ENCODE measurements around the gene RARB.

Gene RARB

GRCh38 chr3:25454005-25454927 is 26.2 kb downstream of the RARB start:
- peaks cover 11% of the 10 kb centered on the region for H3K4me1 ChIP-seq (ENCODE audit: control insufficient read depth, insufficient read depth, low read length)

DNA sequence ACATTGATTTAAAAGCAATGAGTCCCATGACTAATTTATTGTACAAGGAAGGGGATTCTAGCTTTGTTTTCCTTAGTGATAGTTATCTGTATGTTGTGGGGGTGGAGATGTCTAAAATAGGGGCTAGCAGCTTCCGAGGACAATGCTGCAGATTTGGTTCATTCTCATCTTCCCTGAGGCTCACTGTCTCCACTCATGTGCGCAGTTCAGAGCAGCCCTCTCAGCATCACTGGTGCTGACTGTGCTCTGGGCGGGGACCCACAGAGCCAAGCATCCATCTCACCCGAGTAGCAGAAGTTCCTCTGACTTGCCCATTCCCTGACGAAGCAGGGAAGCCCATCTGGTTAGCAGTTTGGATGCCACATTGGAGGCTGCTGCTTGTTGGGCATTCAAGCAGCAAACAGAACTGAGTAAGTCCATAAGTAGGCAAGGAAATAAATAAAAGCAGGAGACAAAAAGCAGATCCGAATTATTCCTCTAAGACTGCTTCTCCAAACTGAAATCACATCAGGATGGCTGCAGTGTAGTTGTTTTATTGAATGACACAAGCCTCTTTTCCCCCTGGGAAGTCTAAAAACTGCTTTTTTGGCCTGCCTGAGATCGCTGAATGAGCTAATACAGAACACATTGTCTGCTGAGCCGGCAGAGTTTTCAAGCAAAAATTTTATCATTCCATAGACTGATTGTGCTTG is 27.5 kb downstream of the RARB start:
- H3K36me3 ChIP-seq (ENCODE audit: control insufficient read depth, insufficient read depth, low read length), result no peaks in the 10 kb centered on the region
- H3K4me1 ChIP-seq (ENCODE audit: control insufficient read depth, insufficient read depth, low read length), result peaks cover 10% of the 10 kb centered on the region
- no peak overlapping the region for H3K4me3 ChIP-seq (ENCODE audit: low read length)
- H3K27me3 ChIP-seq (ENCODE audit: control insufficient read depth, insufficient read depth, low read length), result no peaks in the 10 kb centered on the region
- H3K9ac ChIP-seq (ENCODE audit: low read length), result no peak overlapping the region
- H3K9me3 ChIP-seq (ENCODE audit: control insufficient read depth, low read length), result no peaks in the 10 kb centered on the region

More at GRCh38 chr3:25454005-25454927, 26.2 kb downstream of the RARB start:
- Histone ChIP-seq H3K9ac (ENCODE audit: low read length) (no peak overlapping the region), H3K4me3 (ENCODE audit: low read length) (no peak overlapping the region), H3K27me3 (ENCODE audit: control insufficient read depth, insufficient read depth, low read length) (no peaks in the 10 kb centered on the region), H3K9me3 (ENCODE audit: control insufficient read depth, low read length) (no peaks in the 10 kb centered on the region), H3K36me3 (ENCODE audit: control insufficient read depth, insufficient read depth, low read length) (no peaks in the 10 kb centered on the region)

GRCh38 chr3:25456723-25457670 is 28.9 kb downstream of the RARB start:
- H3K4me1 ChIP-seq (ENCODE audit: control insufficient read depth, insufficient read depth, low read length), result peaks cover 9% of the 10 kb centered on the region
- no peak overlapping the region for H3K4me3 ChIP-seq (ENCODE audit: low read length)
- no peaks in the 10 kb centered on the region for H3K27me3 ChIP-seq (ENCODE audit: control insufficient read depth, insufficient read depth, low read length)
- H3K9ac ChIP-seq (ENCODE audit: low read length), result no peak overlapping the region
- H3K36me3 ChIP-seq (ENCODE audit: control insufficient read depth, insufficient read depth, low read length), result no peaks in the 10 kb centered on the region
- H3K9me3 ChIP-seq (ENCODE audit: control insufficient read depth, low read length), result no peaks in the 10 kb centered on the region

- H3K4me1 ChIP-seq (ENCODE audit: control insufficient read depth, insufficient read depth, low read length), result peaks cover 5% of the 10 kb centered on the region
- H3K27me3 ChIP-seq (ENCODE audit: control insufficient read depth, insufficient read depth, low read length), result no peaks in the 10 kb centered on the region
- no peak overlapping the region for H3K9ac ChIP-seq (ENCODE audit: low read length)
- no peaks in the 10 kb centered on the region for H3K9me3 ChIP-seq (ENCODE audit: control insufficient read depth, low read length)
- H3K36me3 ChIP-seq (ENCODE audit: control insufficient read depth, insufficient read depth, low read length), result no peaks in the 10 kb centered on the region
- H3K4me3 ChIP-seq (ENCODE audit: low read length), result no peak overlapping the region
Observed at GRCh38 chr3:25457671-25458419, 29.8 kb downstream of the RARB start.

- Histone ChIP-seq H3K4me3 (ENCODE audit: low read length) (no peak overlapping the region), H3K4me1 (ENCODE audit: control insufficient read depth, insufficient read depth, low read length) (peaks cover 5% of the 10 kb centered on the region), H3K9me3 (ENCODE audit: control insufficient read depth, low read length) (no peaks in the 10 kb centered on the region), H3K9ac (ENCODE audit: low read length) (no peak overlapping the region), H3K27me3 (ENCODE audit: control insufficient read depth, insufficient read depth, low read length) (no peaks in the 10 kb centered on the region), H3K36me3 (ENCODE audit: control insufficient read depth, insufficient read depth, low read length) (no peaks in the 10 kb centered on the region)
Observed at GRCh38 chr3:25458420-25458814, 30.4 kb downstream of the RARB start.

- peaks cover 5% of the 10 kb centered on the region for H3K4me1 ChIP-seq (ENCODE audit: control insufficient read depth, insufficient read depth, low read length)
- H3K9ac ChIP-seq (ENCODE audit: low read length), result no peak overlapping the region
- no peaks in the 10 kb centered on the region for H3K27me3 ChIP-seq (ENCODE audit: control insufficient read depth, insufficient read depth, low read length)
- H3K9me3 ChIP-seq (ENCODE audit: control insufficient read depth, low read length), result no peaks in the 10 kb centered on the region
- H3K4me3 ChIP-seq (ENCODE audit: low read length), result no peak overlapping the region
- H3K36me3 ChIP-seq (ENCODE audit: control insufficient read depth, insufficient read depth, low read length), result no peaks in the 10 kb centered on the region
Observed at GRCh38 chr3:25460751-25461150, 32.7 kb downstream of the RARB start.

DNA sequence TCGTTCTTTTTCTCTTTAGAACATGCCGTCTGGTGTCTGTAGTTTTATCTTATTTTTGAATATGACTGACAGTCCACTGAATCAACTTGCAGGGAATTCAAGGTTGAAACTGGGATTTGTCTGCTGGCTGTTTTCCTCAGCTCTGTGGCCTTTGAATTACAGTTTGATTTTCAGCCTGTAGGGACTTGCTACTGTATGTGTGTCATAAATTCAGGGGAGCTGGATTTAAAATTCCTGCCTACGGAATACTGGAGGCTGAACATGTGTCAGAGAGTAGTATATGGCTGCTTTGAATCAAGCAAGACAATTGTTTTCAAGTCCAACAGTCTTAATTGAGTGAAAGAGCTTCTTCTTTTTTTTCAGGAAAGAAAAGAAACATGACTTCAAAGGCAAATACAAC is 33.9 kb downstream of the RARB start:
- Histone ChIP-seq H3K27me3 (ENCODE audit: control insufficient read depth, insufficient read depth, low read length) (no peaks in the 10 kb centered on the region), H3K9ac (ENCODE audit: low read length) (no peak overlapping the region), H3K4me3 (ENCODE audit: low read length) (no peak overlapping the region), H3K4me1 (ENCODE audit: control insufficient read depth, insufficient read depth, low read length) (peaks cover 5% of the 10 kb centered on the region), H3K9me3 (ENCODE audit: control insufficient read depth, low read length) (no peaks in the 10 kb centered on the region), H3K36me3 (ENCODE audit: control insufficient read depth, insufficient read depth, low read length) (no peaks in the 10 kb centered on the region)

DNA sequence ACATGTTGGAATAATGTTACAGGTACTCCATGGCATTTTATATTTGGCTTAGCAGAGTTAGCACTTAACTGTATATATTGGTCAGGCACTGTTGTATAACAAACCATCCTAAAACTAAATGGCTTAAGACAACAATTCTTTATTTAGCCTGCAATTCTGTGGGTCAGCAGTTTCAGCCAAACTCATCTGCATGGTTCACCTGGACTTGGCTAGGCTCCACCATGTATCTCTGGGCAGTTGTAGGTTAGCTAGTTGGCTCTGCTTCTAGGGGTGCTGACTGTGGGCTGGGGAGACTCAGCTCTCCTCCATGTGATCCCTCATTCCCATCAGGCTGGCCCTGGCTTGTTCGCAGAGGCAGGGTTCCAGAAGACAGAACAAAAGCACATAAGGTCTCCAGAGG is 34.4 kb downstream of the RARB start:
- no peak overlapping the region for H3K4me3 ChIP-seq (ENCODE audit: low read length)
- H3K9me3 ChIP-seq (ENCODE audit: control insufficient read depth, low read length), result no peaks in the 10 kb centered on the region
- H3K36me3 ChIP-seq (ENCODE audit: control insufficient read depth, insufficient read depth, low read length), result no peaks in the 10 kb centered on the region
- no peaks in the 10 kb centered on the region for H3K27me3 ChIP-seq (ENCODE audit: control insufficient read depth, insufficient read depth, low read length)
- no peak overlapping the region for H3K9ac ChIP-seq (ENCODE audit: low read length)
- H3K4me1 ChIP-seq (ENCODE audit: control insufficient read depth, insufficient read depth, low read length), result peaks cover 5% of the 10 kb centered on the region

DNA sequence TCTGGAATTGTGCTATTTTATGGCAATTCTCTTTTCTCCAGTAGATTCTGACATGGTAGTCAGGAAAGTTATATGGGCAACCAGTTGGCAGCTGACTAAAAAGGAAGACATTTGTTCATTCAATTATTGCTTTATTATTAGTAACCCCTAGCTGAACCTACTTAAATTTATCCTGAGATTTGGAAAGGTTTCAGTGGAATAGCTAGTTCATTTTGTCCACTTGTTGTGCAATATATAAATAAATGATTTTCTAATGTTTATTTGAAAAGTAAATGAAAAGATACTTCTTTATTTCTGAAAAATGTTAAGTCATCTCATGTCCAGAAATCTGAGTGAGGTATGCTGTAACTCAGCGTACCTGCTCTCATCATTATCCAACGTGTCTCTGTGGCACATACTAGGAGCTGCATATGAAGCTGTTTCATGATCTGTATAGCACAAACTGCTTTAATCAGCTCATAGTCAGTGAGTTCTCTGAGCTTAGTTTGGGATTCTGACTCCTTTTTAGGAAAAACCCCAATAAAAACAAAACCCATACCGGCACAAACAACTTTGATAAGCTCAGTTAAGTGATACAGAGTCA is 35.9 kb downstream of the RARB start:
- no peaks in the 10 kb centered on the region for H3K36me3 ChIP-seq (ENCODE audit: control insufficient read depth, insufficient read depth, low read length)
- no peak overlapping the region for H3K4me3 ChIP-seq (ENCODE audit: low read length)
- no peaks in the 10 kb centered on the region for H3K9me3 ChIP-seq (ENCODE audit: control insufficient read depth, low read length)
- no peaks in the 10 kb centered on the region for H3K4me1 ChIP-seq (ENCODE audit: control insufficient read depth, insufficient read depth, low read length)
- H3K27me3 ChIP-seq (ENCODE audit: control insufficient read depth, insufficient read depth, low read length), result no peaks in the 10 kb centered on the region
- no peak overlapping the region for H3K9ac ChIP-seq (ENCODE audit: low read length)

DNA sequence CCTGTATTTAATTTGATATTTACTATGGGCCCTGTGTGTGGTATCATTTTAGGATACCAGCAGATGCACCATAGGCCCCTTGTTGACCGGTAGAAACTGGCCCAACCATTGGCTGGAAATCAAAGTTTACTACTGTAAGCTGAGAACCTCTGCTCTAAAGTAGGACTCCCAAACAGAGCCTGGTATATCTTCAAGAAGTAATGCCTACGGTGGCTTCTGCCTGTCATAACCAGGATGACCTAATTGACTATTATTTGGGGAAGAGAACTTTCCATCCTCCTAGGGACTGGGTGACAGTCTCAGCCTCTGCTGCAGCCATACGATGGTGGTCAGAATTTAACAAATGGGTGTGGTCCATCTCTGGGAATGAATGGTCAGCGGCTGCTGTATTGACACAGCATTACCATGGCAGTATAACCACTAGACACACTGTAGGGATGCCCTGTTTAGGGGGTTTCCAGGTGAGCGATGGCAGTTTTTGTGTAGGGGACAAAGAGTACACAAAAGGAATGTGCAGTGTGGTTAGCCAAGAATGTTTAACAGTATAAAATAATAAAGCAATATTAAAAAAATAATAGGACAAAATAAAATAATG is 37.3 kb downstream of the RARB start:
- H3K4me3 ChIP-seq (ENCODE audit: low read length), result no peak overlapping the region

More for the DNA sequence above, 37.3 kb downstream of the RARB start:
- H3K36me3 ChIP-seq (ENCODE audit: control insufficient read depth, insufficient read depth, low read length), result no peaks in the 10 kb centered on the region
- no peak overlapping the region for H3K9ac ChIP-seq (ENCODE audit: low read length)
- no peaks in the 10 kb centered on the region for H3K4me1 ChIP-seq (ENCODE audit: control insufficient read depth, insufficient read depth, low read length)
- no peaks in the 10 kb centered on the region for H3K9me3 ChIP-seq (ENCODE audit: control insufficient read depth, low read length)
- H3K27me3 ChIP-seq (ENCODE audit: control insufficient read depth, insufficient read depth, low read length), result no peaks in the 10 kb centered on the region

All from mucosa of stomach (tissue), 1 donor.